ENCODE results near the gene NEUROG2.
"Not testable (repeated sequence)": the region's sequence is repeated elsewhere in the genome, so short reads cannot be mapped to it uniquely, and the experiment has no call there.

The NEUROG2 gene

DNA sequence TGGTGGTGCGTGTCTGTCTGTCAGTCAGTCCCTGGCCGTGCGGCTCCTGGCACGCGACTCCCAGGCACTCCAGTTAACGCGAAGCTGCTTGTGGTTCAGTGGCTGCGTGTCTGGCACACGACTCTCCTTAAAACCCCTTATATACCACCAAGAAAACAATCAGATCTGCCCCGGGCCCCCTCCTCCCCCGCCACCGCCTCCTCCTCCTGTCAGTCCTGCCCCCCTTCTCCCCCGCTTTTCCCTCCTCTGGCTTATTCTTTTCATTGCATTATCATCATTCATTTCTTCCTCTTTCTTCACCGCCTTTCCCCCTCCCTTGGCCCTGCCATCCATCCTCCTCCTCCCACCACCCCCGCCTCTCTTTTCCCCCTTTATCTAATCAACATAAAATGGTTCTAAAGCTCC lies at the start of gene NEUROG2:
TSS of gene NEUROG2 (minus strand) at position 115 of the 405 bp plus-strand sequence. CDS start 705 bp downstream, outside the sequence.
- DNase-seq, result no peak

DNA sequence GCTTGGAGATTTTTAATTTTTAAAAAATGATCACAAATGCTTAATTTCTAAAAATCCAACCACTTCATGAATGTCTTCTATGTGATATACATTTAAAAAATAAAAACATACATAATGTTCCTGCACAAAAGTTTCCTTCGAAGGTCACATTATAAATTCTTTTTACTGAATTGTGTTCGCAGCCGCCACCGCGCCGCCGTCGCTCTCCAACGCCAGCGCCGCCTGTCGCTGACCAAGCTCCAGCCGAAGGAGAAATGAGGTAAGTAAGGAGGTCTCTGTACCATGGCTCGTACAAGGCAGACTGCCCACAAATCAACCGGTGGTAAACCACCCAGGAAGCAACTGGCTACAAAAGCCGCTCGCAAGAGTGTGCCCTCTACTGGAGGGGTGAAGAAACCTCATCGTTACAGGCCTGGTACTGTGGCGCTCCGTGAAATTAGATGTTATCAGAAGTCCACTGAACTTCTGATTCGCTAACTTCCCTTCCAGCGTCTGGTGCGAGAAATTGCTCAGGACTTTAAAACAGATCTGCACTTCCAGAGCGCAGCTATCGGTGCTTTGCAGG lies 48.8 kb upstream of the NEUROG2 start:
- no peak for DNase-seq

DNA sequence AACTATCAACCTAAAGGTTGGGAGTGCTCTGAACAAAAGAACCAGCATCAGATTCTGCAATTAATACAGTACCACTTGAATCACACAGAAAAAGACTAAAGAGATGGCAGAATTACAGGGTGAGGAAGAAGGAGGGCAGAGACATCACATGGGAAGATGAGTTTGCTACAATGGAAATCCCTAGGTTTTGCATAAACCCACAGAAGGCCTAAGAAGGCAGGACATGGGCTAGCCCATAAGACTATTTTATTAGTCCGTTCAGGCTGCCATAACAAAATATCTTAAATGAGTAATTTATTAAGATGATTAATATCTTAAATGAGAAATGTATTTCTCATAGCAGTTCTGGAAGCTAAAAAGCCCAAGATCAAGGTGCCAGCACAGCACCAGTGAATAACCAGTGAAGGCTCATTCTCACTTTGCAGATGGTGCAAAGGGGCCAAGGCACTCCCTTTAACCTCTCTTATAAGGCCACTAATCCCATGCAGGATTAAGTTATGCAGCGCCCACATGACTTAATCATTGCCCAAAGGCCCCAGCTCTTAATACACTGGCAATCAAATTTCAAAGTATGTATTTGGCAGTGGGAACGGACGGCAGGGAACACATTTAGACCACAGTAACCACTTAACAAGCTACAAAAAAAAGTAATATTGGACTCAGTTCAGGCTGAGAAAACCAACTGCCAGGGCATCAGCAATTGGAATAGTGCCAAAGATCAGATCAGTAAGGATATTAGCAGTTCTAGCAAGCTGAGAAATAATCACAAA lies 47.6 kb upstream of the NEUROG2 start:
- DNase-seq, result no peak

DNA sequence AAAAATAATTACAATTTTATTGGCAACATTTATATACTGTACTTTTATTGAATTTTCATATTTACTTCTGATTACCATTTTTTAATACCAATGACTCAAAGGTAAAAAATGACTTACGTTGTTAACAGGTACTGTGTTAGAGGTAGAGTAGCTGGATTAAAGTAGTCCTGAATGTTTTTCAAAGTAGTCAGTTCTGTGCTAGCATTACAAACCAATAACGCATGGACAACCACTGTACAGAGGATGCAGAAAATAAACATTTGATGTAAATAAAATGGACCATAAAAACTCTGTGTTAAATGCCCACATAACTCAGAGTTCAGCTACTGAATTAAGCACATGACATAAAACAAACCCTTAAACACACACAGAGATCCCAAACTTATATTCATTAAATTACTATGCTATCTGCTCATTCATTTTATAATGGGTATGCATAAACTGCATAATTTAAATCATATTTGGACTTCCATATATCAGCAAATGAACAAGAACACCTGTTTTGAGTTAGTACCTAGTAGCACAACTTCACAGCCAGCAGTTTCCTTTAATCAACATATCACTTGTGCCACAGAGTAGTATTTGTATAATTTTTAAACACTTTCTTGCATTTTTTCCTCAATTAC lies 46.4 kb upstream of the NEUROG2 start:
- DNase-seq, result no peak

DNA sequence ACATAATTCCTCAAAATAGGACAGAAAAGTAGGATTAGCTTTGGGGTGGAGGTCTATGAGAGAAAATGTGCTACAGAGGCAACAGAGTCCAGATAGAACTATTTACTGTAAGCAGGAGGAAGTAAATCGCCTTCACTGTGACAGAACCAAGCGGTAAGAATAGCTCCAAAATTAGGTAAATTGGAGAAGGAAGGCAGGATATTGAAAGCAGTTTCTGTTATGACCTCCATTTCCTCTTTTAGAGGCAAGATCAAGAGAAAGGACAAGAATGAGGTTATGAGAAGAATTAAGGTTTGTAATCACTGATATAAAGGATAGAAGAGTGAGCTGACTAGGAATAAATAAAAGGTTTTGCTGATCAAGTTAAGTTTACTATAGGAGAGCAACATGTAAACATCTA lies 44.1 kb upstream of the NEUROG2 start:
- DNase-seq, result no peak

DNA sequence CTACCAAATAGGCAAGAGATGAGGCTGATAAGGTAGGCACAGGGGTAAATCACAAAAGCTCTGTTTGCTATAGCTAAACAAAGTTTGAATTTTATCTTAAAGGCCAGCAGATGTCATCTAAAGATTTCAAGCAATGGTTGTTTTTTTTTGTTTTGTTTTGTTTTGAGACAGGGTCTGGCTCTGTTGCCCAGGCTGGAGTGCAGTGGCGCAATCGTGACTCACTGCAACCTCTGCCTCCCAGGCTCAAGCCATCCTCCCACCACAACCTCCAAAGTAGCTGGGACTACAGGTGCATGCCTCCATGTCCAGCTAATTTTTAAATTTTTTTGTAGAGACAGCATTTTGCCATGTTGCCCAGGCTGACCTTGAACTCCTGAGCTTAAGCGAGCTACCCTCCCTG lies 43.1 kb upstream of the NEUROG2 start:
- DNase-seq, result no peak

DNA sequence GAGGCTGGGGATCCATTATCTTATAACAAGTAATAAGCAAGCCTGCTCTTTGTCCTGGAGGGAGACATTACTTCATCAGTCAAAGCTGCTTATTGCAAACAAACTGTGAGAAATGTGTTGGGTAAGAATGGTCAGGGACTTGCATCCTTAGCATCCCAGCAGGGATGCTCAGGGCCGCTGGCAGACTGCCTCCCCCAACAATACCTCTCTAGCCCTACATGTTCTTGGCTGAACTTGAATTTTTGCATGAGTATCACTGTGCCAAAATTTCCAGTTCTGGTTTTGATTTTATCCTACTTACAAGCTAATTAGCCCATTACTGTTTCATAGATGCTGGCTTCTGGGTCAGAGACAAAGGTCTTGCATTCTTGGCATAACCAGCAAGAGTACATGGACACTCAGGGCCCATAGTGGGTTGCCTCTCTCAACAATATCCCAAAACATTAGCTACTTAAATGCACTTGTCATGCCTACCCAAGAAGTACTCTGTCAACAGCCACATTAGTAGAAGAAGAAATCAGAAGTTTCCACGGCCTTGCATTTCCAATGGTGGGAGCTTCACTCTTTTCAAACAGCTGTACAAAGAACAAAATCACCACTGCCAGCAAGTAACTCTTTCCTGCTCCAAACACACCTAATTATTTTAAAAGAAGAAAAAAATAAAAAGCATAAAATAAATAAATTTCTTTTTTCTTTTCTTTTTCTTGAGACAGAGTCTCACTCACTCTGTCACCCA lies 41.9 kb upstream of the NEUROG2 start:
- DNase-seq, result no peak

DNA sequence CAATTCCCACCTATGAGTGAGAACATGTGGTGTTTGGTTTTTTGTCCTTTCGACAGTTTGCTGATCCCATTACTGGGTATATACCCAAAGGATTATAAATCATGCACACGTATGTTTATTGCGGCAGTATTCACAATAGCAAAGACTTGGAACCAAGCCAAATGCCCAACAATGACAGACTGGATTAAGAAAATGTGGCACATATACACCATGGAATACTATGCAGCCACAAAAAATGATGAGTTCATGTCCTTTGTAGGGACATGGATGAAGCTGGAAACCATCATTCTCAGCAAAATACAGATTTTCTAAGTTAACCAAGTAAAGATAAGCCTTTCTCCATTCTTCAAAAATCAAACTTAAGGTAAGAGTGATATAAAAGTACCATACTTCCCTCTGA lies 38.3 kb upstream of the NEUROG2 start:
- DNase-seq, result not testable (repeated sequence)

DNA sequence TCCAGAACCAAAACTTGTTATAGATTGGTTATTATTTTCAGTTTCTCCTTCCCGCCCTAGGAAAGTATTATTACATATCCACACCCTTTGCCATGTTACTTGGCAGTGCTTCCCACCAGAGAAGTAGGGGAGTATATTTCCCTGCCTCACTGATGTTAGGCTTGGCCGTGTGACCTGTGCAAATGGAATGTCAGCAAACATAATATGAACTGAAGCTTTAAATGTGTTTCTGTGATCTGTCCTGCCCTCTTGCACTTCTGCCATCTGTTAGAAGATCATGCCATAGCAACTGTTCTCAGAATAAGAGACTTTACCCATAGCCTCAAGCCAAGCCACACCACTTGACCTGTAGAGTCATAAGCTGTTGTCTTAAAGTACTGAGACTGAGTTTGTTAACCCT lies 36.7 kb upstream of the NEUROG2 start:
- DNase-seq, result no peak

DNA sequence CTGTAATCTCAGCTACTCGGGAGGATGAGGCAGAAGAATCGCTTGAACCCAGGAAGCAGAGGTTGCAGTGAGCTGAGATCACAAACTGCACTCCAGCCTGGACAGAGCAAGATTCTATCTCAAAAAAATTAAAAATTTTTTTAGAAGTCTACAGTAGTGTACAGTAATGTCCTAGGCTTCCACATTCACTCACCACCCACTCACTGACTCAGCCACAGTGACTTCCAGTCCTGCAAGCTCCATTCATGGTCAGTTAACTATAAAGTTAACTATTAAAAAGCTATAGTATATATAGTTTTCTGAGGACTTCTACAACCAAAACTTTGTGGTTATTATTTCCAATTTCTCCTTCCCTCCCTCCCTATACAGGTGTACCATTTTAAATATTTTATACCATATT lies 34.7 kb upstream of the NEUROG2 start:
- DNase-seq, result no peak

DNA sequence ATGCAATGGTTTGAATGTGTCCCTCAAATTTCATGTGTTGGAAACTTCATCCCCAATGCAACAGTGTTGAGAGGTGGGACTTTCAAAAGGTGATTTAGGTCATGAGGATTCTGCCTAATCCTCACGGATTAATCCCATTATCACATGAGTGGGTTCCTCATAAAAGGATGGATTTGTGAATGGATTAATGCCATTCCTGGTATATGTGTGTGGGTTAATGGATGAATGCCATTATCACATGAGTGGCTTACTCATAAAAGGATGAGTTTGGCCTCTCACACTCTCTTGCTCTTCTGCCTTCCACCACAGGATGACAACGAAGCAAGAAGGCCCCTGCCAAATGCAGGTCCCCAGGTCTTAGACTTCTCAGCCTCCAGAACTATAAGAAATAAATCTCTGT lies 30.5 kb upstream of the NEUROG2 start:
- DNase-seq, result no peak

DNA sequence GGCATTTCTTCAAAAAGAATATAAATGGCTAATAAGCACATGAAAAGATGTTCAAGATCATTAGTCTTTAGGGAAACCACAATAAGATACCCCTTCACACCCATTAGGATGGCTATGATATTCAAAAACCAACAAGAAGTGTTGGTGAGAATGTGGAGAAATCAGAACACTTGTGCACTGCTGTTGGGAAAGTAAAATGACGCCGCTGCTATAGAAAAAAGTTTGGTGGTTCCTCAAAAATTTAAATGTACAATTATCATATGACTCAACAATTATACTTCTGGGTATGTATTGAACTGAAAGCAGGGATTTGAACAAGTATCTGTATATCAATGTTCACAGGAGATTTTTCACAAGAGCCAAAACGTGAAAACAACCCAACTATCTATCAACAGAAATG lies 29.4 kb upstream of the NEUROG2 start:
- no peak for DNase-seq

DNA sequence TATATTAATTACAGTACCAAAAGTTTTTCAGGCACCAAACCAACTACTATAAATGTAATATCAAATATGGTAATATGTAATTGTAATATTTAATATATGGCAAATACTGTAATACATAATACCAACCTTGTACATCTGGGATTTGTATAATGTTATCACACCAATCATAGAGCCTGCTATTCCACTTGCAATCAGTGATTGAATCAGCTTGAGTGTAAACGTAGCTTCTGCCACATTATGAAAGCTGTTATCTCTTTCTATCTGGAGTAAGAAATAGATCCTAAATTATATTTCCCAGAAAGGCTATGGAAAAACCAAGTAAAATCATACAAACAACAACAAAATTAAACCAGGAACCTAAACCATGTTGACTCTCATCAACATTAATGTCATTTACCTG lies 24.7 kb upstream of the NEUROG2 start:
- DNase-seq, result no peak

DNA sequence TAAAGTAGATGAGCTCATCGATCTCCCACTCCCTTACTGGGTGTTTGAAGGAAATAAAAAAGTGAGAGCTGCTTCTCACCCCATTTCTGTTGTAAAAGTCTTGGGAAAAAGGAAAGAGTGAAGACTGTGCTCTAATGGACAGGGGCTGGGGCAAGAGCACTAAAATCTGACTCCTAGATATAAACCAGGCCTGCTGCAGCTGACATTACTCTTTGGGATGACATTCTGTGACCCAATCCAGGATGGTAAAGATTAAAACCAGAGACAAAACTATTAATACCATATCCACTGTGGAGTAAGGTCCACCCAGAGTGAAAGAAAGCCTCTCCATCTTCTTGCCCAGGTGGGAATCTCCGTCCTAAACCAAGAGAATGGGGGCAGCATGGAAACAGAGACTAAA lies 20.1 kb upstream of the NEUROG2 start:
- no peak for DNase-seq

DNA sequence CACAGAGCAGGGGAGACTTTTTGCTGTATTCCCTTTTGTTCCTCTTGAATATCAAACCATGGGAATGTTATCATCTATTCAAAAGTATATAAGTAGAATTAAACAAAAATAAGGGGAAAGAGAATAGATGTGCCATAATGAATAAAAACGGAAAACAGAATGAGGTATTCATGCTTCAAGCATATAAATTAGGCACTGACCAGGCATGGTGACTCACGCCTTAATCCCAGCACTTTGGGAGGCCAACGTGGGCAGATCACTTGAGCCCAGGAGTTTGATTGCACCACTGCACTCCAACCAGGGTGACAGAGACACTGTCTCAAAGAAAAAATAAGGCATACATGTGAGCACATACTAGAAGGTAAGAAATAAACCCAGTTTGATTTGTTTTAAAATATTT lies 16.3 kb upstream of the NEUROG2 start:
- no peak for DNase-seq

DNA sequence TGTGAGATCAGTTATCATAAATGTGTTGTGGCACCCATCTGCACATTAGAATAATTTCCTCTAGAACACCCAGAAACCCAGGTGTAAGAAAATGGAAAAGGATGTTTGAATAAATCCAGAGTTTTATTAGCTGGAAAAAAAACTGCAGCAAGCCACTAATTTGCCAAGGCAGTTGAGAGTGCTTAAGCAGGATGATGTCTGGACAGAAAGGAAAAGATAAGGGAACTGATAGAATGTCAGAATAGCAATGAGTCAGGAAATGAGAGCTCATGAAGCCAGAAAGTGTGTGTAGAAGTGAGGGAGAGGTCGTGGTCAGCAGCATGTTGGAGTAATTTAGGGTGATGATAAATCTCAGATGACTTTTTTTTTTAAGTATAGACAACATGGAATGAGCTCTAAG lies 15.2 kb upstream of the NEUROG2 start:
- DNase-seq, result no peak

DNA sequence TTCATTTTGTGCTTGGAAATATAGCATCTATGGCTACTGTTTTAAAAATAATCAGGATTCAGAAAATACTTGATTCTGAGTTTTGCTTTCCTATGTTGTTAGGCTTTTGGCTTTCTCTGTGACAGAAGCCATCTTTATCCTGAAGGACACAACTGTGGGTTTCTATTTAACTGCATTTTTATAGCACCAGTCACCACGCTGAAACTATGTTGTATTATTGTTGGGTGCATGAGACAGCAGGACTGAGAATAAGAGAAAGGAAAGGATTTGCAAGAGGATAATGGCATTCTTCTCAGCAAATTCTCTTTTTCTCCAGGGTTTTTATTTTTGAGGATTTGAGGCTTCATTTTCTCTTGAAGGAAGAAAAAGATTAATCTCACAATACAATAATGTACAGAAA lies 10.1 kb upstream of the NEUROG2 start:
- no peak for DNase-seq

DNA sequence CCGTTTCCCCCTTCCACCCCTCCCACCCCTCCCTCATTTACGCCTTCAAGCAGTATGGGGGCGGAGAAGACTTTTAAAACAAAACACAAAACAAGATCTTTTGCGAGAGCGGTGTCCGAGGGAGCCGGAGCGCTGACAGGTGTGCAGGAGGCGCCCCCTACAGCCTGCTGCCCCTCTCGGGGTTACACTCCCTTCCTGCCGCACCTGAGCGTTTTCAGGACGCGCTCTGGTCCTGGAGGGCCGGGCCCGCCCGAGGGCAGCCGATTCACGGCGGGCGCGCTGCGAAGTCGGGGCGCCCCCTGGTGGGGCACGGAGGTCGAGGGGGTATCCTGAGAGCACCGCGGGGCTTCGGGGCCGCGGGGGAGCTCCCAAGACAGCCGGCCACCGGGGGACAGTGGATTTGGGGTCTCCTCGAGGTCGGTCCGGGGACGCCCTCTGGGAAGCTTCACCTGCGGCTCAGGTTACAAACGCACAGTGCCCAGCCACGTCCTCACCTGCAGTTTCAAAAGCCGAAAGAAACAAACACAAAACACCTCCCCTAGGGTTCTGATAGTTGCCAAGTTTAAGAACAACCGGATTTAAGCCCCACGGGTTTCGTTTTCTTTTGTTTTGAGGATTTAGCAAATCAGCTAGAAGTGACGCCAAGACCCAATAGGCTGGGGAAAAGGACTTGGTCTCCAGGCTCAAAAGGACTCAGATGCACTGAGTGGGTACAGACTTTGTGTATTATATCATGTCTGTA lies 8.0 kb upstream of the NEUROG2 start:
- DNase-seq, result peak; percentile 92

DNA sequence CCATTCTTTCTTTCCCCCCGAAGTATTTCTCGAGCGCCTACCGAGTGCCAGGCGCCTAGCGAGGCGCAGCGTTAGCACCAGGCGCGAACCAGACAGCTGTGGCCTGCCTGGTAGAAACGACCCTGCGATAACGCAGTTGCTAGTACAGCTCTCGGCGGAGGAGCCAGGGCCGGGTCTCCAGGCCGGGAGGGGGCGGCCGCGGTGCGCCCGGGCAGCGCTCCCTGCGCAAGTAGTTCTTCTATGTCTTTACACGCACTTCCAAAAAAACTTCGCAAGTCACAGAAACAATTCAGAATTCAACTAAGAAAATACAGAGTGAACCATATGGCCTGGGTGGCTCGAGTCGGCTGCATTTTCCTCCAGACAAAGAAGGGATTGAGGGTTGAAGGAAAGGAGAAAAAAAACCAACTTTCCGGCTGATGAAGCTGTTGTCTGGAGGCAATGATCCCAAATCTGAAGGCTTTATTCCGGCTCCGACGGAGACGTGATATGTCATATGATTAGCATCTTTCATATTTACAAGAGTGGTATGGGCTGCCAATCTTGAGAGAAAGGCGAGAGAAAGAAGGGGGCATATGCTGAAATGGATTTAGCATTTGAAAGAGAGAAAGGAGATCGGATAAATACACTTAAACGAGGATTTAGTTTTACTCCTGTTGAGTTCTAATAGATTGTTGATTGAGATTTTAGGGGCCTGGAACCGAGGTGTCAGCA lies 7.2 kb upstream of the NEUROG2 start:
- peak; percentile 88 for DNase-seq

DNA sequence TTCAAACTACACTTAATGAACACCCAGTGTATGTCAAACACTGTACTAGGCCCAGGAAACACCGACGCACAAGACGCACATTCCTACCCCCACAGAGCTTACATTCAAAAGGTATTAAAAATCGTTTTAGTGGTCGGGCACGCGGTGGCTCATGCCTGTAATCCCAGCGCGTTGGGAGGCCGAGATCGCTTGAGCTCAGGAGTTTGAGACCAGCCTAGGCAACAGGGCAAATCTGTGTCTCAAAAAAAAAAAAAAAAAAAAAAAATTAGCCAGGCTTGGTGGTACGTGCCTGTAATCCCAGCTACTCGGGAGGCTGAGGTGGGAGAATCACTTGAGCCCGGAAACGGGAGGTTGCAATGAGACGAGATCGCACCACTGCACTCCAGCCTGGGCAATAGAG lies 6.5 kb upstream of the NEUROG2 start:
- not testable (repeated sequence) for DNase-seq

DNA sequence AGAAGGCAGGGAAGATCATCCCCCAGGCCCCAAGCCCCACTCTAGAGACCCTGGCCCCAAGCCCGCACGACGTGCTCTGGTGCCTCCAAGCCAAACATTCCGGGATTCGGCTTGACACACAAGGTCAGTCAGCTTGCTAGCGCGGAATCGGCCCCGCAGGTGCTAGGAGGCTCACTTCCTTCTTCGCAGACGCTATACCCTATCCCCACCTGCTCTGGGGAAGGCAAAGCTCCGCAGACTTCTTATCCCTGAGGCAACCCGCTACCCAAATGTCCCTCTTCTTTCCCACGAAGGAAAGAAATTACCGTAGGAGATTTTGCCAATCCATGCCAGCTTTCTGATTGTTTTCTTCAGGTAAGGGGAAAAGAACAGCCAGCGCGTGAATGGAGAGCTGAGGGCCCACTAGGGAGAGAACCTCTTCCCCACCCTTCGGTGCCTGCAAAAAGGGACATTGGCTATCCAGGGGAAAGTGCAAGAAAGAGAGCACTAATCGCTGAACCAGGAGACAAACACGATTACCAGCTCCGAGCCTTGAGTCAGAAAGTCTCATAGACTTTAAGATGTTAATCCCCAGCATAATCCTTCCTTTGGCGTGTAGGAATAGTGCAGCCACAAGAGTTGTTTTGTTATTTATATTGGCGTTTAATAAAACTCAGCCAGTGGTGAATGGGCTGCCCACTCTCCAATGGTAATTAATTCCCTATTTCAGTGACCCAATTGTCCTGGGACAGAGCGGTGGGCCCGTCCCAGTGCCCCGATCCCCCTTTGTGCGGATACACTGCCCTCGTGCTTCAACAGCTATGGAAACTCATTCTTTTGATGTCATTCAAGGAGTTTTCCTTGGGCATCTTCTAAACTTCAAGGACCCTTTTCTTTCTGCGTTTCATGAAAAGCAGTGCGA lies 5.4 kb upstream of the NEUROG2 start:
- peak; percentile 56 for DNase-seq
